ENCODE measurements around the gene ZNF74.

Gene ZNF74

DNA sequence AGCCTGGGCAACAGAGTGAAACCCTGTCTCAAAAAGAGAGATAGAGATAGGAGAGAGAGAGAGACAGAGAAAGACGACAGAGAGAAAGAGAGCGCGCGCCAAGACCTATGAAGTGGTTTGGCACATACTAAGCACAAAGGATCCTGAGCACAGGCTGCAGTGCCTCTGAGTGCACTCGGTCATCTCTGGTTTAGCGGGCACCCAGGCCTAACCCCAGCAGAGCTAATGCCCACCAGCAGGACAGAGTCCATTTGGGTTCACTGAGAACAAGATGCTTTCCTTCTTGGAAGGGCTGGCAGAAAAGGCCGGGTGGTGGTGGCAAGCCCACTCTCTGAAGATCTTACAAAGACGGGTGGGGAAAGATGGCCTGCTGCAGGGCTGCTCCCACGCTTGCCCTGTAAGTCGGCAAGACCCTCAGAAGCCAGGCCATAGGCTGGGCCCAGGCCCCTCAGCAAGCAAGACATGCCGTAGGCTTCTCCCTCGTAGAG, 40.4 kb downstream of the ZNF74 start:
- no peak for FAIRE-seq

DNA sequence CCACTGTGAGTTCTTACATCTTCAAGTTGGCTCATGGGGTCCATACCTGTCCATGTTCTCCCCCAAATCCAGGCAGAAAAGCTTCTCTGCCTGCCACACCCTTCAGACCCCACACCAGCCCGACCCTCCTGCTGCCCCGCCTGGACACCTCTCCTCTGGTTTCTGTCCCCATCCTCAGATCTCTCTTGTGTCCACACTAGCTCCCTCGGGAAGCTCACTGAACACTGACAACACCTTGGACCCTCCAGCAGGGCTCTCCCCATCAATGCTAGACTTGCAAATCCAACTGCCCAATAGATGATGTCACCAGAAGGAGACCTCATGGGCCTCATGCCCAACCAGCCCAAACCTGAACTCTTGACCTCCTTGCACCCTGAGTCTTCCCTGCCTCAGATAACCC, 40.8 kb downstream of the ZNF74 start:
- FAIRE-seq = no peak

DNA sequence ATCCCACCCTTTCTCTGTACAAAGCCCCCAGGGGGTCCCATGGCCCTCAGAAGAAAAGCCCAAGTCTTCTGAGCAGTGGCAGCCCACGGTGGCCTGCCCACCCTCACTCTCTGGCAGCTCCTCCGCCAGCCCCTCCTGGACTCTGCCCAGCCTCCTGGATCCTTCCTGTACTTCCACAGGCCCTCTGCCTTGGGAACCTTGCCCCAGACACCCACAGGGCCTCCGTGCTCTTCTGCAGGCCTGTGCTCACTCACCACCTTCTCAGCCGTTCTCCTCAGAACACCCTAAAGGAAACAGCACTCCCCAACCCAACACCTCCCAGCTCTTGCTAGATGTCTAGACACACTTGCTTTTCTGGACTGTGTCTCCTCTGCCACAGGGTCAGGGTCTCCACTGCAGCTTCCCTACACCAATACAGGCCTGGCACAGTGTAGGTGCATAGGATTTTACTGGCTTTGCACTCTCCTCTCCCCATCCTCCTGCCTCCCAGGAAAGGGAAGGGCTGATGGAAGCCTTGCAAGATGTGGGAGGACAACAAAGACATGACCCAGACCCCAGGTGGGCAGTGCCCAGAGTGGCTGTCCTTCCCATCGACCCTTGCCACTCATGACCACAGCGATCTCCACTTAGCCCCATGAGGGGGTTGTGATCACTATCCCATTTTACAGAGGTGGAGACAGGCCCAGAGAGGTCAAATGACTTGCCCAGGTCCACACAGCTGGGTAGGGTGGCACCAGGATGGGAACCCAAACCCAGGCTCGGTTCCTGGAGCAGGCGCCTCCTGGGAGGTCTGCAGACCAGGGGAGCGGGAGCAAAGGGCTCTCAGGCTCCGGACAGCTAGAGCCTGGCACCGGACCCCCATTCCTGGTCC, 41.7 kb downstream of the ZNF74 start:
- no peak for FAIRE-seq

DNA sequence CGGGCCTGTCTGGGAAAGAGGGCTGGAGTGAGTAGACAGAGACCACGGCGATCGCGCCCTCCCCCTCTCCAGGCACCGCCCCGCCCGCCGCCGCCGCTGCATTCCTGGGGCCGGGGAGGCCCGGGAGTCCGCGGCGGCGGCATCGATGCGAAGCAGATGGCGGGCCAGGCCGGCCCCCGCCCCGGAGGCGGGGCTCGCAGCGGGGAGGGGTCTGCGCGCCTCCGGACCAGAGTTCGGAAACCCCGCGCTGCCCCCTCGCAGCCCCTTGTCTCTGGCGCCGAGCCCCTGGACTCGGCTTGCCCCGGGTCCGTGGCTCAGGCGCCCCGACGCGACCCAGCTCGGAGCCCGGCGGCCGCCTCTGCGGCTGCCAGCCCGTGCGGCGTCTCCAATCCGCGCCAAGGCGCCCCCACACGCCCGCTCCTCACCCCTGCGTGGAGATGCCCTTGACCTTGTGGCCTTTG, 42.4 kb downstream of the ZNF74 start:
- FAIRE-seq = no peak

DNA sequence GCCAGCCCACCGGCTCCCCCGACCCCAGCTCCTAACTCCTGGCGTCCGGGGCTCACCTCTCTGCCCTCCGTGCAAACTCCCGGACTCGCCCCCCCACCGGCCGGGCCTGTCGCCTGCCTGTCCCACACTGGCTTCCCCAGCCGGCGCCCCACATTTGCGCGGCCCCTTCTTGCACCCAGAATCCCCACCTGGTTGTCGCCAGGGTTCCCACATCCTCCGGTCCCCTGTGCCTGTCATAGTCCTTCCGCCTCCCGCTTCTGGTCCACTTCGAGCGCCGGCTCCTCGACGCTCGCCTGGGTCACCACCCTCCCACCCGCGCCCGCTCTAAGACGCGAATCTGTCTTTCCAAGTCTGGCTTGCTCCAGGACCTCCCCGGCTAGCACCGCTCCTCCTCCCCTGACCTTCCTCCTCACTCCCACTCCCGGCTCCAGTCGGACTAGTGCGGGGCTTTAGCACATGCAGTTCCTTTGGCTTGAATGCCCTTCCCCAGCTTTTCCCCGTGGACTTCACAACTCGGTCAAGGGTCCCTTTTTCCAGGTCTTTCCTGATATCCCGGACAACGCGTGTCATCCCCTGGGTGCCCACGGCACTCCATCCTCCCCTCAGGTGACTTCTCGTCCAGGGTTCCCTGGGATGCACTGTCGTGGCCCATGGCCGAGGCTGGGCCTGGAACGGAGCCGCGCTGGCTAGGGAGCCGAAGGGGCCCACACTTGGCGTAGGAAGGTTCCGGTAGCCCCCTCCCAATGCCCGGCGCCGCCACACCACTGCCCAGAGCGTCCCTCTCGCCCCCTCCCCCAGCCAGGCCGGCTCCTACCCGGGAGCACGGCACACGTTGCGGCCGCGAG, 43.0 kb downstream of the ZNF74 start:
- no peak for FAIRE-seq

DNA sequence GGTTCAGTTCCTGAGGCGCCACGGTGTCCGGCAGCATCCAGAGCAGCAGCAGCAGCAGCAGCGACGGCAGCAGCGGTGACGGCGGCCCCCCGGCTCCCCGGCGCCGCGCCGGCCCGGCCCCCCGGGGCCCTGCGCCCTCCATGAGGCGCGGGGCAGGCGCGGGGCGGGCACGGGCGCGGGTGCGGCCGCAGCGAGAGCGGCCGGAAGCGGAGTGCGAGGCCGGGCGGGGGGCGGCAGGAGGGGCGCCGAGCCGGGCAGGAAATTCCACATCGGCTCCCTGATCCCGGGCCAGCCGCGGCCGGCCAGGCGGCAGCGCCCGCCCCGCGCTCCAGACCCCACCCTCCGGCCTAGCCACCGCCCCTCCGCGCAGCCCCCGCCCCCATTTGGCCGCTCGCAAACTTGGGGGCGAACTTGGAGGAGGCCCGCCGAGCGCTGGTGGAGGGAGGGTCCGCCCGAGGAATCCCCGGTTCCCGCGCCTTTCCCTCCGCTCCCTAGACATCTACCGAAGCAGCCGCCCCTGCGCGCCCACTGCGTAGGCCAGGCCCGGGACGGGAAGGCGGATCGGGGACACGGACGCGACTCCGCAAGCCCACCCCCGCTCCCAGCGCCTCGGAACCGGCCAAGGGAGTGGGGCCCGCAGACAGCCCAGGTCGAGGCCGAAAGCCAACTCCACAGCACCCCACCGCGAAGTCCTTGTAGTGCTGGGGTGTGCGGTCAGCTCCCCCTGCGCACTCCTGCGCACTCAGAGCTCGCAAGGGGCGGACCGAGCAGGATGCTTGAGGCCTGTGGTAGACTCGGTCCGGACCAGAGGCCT, 43.9 kb downstream of the ZNF74 start, which contains the start of gene SCARF2:
Gene SCARF2, minus strand, starts transcription at position 213 of the 814 bp plus-strand sequence. Its CDS starts 71 bp downstream, at position 142.
- no peak for FAIRE-seq

DNA sequence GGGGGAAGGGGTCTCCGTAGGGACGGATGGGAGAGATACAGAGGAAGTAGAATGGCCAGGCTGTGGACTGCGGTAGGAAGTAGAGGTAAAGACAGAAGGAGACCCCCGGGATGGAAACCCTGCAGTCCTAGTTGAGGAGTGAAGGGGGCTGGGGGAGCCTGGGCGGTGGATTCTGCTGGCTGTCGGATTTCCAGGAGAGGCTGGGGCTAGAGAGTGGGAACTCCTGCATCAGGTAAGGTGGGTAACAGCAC, 44.4 kb downstream of the ZNF74 start:
- no peak for FAIRE-seq

DNA sequence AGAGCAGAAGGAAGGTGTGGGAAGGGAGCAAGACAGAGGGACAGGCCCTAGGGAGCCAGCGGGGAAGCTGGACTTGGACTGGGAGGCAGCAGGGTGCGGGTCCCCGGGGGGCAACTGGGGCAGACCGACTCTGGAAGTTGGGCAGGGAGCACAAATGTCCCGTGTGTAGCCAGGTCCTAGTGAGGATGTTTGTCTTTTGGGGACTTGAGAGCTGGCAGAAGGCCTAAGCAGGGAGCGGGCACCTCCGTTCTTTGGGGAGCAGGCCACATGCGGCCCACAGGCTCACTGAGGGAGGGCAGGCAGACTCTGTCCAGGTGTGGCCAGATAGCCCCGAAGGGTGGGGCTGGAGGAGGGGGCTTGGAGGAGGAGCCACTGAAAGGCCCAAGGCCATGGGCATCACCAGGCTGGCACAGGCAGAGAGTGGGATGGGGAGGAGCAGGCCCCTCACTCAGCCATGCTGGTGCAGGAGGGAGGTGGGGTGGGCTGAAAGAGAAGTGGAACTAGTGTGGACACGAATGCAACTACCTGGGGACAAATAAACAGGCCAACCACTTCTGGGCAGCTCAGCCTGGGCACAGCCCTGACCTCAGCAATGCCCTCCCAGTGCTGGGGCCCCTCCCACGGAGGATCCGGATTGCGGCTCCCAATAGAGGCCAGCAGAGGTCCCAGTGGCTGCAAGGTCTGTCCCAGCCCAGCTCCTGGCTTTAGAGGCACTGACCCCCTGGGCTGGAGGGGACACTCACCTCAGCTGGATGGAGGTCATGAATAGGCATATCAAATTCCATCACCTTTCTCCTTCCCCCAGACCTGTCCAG, 44.9 kb downstream of the ZNF74 start:
- FAIRE-seq = no peak

DNA sequence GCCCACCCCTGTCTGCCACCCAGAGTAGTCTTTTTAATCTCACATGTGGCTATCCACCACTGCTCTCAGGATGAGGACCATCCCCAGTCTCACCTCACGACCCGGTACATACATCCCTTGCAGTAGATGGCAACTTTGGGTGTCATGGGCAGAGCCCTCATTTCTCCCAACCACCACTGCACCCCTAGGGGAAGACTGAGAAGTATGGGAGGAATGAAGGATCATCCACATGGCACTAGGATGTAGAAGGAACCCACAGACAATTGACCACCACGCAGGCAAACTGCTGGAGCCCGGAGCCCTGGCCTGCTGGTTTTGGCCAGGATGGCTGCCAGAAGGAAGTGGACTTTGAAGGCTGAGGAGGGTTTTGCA, 45.6 kb downstream of the ZNF74 start:
- no peak for FAIRE-seq

DNA sequence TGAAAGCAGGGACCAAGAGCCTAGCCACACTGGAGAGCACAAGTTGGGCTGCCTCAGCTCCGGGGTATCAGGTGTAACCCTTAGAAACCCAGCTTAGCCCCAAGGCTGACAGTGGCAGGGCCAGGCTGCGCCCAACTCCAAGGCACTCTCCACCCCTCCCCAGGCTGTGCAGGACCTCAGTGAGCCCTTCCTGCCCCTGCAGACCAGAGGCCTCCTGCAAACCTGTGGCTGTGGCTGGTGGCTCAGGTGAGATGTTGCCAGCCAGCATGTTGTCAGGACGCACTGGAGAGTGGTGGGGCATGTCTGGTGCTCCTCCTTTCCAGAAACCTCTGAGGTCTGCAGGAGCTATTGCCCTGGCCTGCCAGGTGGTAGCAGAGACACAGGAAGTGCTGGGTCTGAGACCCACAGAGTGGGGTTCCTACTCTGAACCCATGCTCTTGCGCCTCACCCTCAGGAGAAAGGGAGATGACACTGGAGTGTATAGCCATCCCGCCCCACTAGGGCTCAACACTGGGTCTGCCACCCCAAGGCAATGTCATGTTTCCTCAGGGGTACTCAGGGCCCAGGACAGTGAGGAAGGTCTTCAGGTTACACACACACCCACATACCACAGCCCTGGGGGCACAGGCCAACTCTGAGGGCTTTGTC, 46.1 kb downstream of the ZNF74 start:
- FAIRE-seq = no peak

DNA sequence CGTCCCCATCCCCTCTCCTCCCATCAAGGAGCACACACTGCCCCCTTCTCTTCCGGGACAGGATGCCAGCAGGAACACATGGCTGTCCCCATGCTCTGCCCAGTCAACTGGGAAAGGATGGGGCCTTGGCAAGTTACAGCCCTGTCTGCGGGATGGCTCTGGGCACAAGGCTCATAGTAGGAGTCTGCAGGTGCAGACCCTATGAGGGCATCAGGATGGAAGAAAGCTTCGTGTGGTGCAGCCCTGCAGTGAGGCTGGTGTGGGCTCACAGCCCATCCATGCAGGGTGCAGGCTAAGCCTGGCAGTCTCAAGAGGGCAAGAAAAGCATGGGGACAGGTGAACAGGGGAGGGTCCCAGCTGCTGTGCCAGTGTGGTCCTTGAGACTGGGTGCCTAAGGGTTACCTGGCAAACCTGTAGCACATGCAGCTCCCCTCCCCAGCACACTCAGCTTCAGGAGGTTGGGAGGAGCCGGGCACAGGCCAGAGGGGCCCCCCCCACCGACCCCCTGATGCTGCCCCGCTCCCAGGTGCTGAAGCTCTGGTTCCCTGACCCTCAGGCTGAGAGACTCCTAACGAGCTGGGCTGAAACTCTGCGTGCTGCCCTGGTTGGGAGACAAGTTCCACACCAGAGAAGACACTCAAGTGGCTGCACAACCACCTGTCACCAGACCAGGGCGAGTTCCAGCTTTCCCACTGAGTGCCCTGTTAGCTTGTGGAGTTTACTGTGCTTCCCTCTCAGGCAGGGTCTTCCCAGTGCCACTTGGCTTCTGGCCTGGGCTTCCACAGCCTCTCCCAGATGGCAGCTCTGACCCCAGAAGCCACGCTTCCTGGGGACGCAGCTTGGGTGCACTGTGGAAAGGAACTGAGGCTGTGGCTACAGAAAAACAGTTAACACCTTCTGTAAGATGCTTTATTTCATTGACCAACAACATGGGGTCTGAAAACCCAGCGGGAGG, 47.0 kb downstream of the ZNF74 start:
- no peak for FAIRE-seq

DNA sequence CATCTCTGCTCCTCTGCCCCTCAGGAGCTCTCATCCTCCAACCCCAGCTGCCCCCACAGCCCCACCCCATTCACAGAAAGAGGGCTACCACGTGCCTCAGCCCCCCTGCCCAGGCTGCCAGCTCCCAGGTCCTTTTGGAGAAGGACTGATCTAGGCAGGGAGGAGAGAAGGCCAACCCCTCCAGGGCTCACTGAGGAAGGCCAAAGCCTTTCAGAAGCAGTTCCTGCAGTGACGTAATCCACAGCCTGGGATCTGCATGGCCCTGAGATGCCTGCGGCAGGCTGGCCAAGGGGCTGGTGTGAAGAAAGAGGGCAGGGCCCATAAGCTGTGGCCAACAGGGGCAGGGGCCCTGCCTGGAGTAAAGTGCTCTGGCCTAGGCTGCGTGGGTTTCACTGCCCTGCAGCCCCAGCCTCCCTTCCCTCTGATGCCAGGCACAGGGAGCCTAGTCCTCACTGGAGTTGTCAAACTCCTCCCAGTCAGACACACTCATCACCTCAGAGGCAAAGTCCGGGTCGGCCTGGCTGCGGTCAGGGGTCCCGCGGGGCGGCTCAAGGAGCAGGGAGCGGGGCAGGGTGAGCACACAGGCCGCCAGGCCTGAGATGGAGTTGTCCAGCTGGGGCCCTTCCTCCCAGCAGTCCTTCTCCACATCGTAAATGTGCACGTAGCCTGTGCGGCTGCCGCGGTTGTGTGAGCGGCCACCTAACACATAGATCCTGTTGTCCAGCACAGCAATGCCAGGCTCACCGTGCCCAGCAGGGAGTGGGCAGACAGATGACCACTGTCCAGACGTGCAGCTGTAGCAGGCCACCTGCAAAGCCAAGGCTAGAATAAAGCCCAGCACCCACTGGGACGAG, 47.9 kb downstream of the ZNF74 start:
- FAIRE-seq = no peak

DNA sequence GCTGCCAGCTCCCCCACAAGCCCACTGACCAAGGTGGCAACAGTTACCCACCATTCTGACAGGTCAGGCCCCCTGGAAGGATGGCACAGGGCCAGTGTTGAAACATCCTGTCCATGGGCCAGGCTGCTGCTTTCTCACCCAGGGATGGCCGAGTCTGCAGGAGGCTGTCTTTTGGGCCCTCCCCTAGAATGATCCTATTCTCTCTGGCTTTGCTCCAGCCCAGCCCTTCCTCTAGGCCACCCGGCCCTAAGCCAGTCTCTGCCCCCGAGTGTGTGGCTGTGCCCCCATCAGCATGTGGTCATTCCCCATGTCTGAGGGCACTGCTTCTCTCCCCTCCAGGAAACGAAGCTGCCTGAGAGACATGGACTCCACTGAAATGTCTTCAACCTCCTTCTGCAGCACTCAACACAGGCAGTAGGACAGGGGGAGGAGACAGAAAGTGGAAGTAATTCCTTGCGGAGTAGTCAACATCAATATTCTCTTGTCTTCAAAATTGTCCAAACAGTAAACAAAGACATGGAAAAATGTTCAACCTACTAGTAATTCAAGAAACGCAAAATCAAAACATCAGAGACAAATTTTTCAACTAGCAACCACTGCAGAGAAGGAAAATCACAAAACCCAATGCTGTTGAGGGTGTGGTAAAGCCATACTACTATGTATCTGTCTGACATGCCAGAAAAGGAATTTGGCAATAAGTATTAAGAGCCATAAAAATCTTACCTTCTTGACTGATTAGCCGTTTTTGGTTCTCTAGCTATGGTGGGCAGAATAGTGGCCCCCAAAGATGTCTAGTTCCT, 48.7 kb downstream of the ZNF74 start:
- no peak for FAIRE-seq

DNA sequence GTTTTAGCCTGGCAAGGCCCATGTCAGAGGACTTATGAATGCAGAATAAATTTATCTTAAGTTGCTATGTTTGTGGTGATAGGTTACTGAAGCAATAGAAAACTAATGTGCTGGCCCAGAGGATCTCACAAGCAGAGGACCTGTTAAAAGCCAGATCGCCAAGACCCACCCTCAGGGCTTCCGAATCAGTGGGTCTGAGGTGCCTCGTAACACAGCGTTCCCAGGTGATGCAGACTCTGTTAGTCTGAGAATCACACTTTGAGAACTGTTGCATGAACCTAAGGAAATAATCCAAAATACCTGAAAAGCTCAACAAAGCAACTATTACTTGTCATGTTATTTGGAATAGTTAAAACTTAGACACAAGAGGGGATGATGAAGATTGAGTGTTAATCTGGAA, 50.4 kb downstream of the ZNF74 start:
- no peak for FAIRE-seq

DNA sequence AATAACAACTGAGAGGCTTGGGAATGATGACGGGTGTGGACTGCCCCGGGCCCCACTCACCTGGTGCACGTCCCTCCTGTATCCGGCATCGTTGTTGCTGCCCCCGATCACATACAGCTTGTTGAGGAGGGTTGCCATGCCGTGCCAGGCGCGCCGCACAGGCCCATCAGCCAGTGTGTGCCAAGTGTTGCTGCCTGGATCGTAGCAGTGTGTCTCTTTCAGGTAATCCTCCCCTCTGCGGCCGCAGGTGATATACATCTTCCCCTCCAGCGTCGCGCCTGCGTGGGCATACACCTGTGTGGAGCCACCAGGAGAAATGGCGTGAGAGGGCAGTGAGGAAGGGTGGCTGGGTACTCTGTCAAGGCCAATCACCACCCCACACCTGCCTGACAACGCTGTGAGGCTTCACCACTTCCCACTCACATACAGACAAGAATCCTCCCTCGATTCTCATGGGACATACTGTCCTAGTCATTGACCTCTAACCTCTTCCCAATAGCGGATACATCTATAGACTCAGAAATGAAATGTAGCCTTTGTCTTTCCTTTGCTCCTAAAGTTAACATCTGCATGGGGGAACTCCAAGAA, 52.5 kb downstream of the ZNF74 start:
- no peak for FAIRE-seq

DNA sequence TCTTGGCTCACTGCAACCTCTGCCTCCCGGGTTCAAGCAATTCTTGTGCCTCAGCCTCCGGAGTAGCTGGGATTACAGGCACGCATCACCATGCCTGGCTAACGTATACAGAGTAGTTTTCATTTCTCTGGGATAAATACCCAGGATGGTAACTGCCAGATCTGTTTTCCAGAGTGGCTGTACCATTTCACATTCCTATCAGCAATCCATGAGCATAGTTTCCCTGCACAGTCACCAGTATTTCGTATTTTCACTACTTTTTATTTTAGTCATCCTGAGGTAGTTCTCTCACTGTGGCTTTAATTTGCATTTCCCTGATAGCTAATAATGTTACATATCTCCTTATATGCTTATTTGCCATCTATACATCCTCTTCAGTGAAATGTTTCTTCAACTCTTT, 54.7 kb downstream of the ZNF74 start:
- no peak for FAIRE-seq

DNA sequence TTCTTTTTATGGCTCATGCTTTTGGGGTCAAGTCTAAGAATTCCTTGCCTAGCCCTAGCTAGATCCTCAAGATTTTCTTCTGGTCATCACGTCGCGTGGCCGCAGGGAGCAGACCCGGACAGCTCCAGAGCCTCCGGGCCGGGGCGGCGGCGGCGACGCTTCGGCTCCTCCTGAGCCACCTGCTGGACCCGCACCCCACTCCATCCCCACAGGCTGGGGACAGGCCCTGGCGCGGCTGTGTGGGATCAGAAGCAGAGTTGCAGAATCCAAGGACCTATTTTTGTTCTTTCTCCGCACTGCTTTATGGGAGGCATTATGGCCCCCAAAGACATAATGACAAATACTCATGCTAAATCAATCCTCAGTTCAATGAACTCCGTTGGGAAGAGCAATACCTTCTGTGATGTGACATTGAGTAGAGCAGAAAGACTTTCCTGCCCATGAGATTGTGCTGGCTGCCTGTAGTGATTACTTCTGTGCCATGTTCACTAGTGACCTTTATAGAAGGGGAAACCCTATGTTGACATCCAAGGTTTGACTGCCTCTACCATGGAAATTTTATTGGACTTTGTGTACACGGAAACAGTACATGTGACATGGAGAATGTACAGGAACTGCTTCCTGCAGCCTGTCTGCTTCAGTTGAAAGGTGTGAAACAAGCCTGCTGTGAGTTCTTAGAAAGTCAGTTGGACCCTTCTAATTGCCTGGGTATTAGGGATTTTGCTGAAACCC, 56.0 kb downstream of the ZNF74 start:
- no peak for FAIRE-seq

DNA sequence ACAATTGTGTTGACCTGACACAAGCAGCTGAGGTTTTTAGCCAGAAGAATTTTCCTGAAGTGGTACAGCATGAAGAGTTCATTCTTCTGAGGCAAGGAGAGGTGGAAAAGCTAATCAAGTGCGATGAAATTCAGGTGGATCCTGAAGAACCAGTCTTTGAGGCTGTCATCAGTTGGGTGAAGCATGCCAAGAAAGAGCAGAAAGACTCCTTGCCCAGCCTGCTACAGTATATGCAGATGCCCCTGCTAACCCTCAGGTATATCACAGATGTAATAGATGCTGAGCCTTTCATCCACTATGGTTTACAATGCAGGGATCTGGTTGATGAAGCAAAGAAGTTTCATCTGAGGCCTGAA, 56.6 kb downstream of the ZNF74 start:
- no peak for FAIRE-seq

Measured in A204.1 (cell line).